Endothelial cell of umbilical vein (primary cell): ENCODE data around the gene SDF4.

Source experiments
- CTCF ChIP-seq, 2 donors: IDR thresholded peaks; 1 replicate in 1 of 2; 2 replicates in 1 of 2; pipeline ENCODE4 v1.5.1; 2011; ENCODE audit warnings: low read length in 2 of 2, mild to moderate bottlenecking in 2 of 2, moderate library complexity in 2 of 2, control low read depth in 1 of 2, inconsistent platforms in 1 of 2, low read depth in 1 of 2; ENCODE audit not compliant: insufficient read depth in 1 of 2; ENCODE audit errors: extremely low read depth in 1 of 2
- EZH2 ChIP-seq: IDR thresholded peaks from 2 replicates; pipeline ENCODE4 v1.6.1; 2012; ENCODE audit warnings: borderline replicate concordance, low read depth, mild to moderate bottlenecking, moderate library complexity, low read length, inconsistent platforms; ENCODE audit not compliant: severe bottlenecking
- JUN ChIP-seq: IDR thresholded peaks from 2 replicates; pipeline ENCODE4 v1.6.1; 2011; ENCODE audit warnings: borderline replicate concordance, low read depth; ENCODE audit not compliant: insufficient read length, insufficient read depth
- MYC ChIP-seq: IDR thresholded peaks from one replicate; pipeline ENCODE4 v1.6.1; 2011; ENCODE audit warnings: mild to moderate bottlenecking, low read depth, low read length
- POLR2A ChIP-seq: IDR thresholded peaks from 2 replicates; pipeline ENCODE4 v1.6.1; 2012; ENCODE audit warnings: low read depth, mild to moderate bottlenecking, control low read depth, low read length
- POLR2AphosphoS5 ChIP-seq: IDR thresholded peaks from 2 replicates; pipeline ENCODE4 v1.6.1; 2012; ENCODE audit warnings: low read depth, mild to moderate bottlenecking, control low read depth, low read length, moderate library complexity; ENCODE audit not compliant: insufficient read depth

GRCh38 chr1:1243266-1243660 lies 11.5 kb upstream of the SDF4 start:
- no peak for TF ChIP-seq CTCF (IDR thresholded peaks at IDR 0.05; ENCODE audit: extremely low read depth in 1 of 2, insufficient read depth in 1 of 2, low read depth in 1 of 2, low read length in 2 of 2)
- no peak for TF ChIP-seq EZH2
- no peak for TF ChIP-seq POLR2A
- no peak for TF ChIP-seq MYC
- no peak for TF ChIP-seq POLR2AphosphoS5
- TF ChIP-seq JUN: no peak
